Calu3 (cell line): ENCODE measurements around the gene PNKP. TPM values are rescaled to one million over a fixed set of nuclear protein-coding genes. Genes with fewer than 3 reads are reported as not detected.
A peak's percentile ranks its signal among the peaks of the same experiment; 100 is the strongest.

Experiments used
- BruUV-seq: library from RNA; stranded (reverse); fragments of 400-500 nt; replicated peaks from 2 replicates; lab custom pipeline; 2021; lab: Mats Ljungman, UMichigan
- CTCF ChIA-PET: fragments of 300-600 bp; sonication (Branson Sonifier 250); formaldehyde crosslinking; loops from one replicate; lab custom pipeline; 2022; ENCODE audit warnings: antibody characterized with exemption; lab: Charles Lee
- DNase-seq: peaks from one replicate; pipeline ENCODE4 v3.0.0; 2022
- H3K27ac Mint-ChIP-seq: one replicate; pipeline ENCODE4 v1.8.0; 2022; ENCODE audit warnings: mixed read lengths; ENCODE audit not compliant: unreplicated experiment
- H3K27me3 Mint-ChIP-seq: one replicate; pipeline ENCODE4 v1.8.0; 2022; ENCODE audit warnings: mixed read lengths; ENCODE audit not compliant: unreplicated experiment
- H3K36me3 Mint-ChIP-seq: one replicate; pipeline ENCODE4 v1.8.0; 2022; ENCODE audit warnings: mild to moderate bottlenecking, moderate library complexity, mixed read lengths; ENCODE audit not compliant: insufficient read depth, unreplicated experiment
- H3K4me1 Mint-ChIP-seq: one replicate; pipeline ENCODE4 v1.8.0; 2022; ENCODE audit warnings: mild to moderate bottlenecking, low read depth, mixed read lengths; ENCODE audit not compliant: unreplicated experiment
- H3K4me3 Mint-ChIP-seq: one replicate; pipeline ENCODE4 v1.8.0; 2022; ENCODE audit warnings: mild to moderate bottlenecking, low read depth, moderate library complexity, mixed read lengths; ENCODE audit not compliant: unreplicated experiment
- H3K9me3 Mint-ChIP-seq: one replicate; pipeline ENCODE4 v1.8.0; 2022; ENCODE audit warnings: low read depth, mixed read lengths; ENCODE audit not compliant: unreplicated experiment
- CTCF ChIP-seq: fragments of 200-600 bp; IDR thresholded peaks from one replicate; pipeline ENCODE4 v1.8.0; 2022; ENCODE audit warnings: antibody characterized with exemption; ENCODE audit not compliant: unreplicated experiment
- intact Hi-C: fragments of 100-400 bp; cut with micrococcal nuclease; formaldehyde crosslinking; loops from one replicate; pipeline ENCODE4 v1.10.0; 2022; ENCODE audit not compliant: unreplicated experiment
- total RNA-seq: library from RNA; stranded (reverse); gene quantifications from 2 replicates; pipeline ENCODE4 v1.2.3, GENCODE V29; 2022

The PNKP gene
- total RNA-seq, 1 experiment from 2014 or later = 189 TPM

GRCh38 chr19:49816590-49816989 is 50.8 kb downstream of the PNKP start:
- peaks cover 44% of the 10 kb centered on the region for H3K36me3 Mint-ChIP-seq
- no peak overlapping the region for H3K4me3 Mint-ChIP-seq
- no peaks in the 10 kb centered on the region for H3K9me3 Mint-ChIP-seq
- no peak for TF ChIP-seq CTCF
- intact Hi-C loops = no loop called here
- no peak for DNase-seq
- BruUV-seq = no TSS peak
- peaks cover 23% of the 10 kb centered on the region for H3K4me1 Mint-ChIP-seq
- CTCF ChIA-PET = no interaction called here
- H3K27ac Mint-ChIP-seq = peak overlapping the region; percentile 99
- H3K27me3 Mint-ChIP-seq = no peaks in the 10 kb centered on the region

- DNase-seq = no peak
- peak overlapping the region; percentile 81 for H3K27ac Mint-ChIP-seq
- peaks cover 35% of the 10 kb centered on the region for H3K36me3 Mint-ChIP-seq
- intact Hi-C loops = no loop called here
- peak overlapping the region; percentile 76 for H3K4me3 Mint-ChIP-seq
- TF ChIP-seq CTCF = no peak
- no peaks in the 10 kb centered on the region for H3K9me3 Mint-ChIP-seq
- peaks cover 12% of the 10 kb centered on the region for H3K4me1 Mint-ChIP-seq
- CTCF ChIA-PET = interaction anchor here (1.3 kb wide), 1 partner anchor 54 kb away, joined by 3 read pairs; no protein-coding TSS in a partner anchor
- H3K27me3 Mint-ChIP-seq = no peaks in the 10 kb centered on the region
- BruUV-seq = no TSS peak
Observed at GRCh38 chr19:49814010-49814409, 53.4 kb downstream of the PNKP start.

GRCh38 chr19:49812997-49813861 is 54.1 kb downstream of the PNKP start, which contains the start of gene FUZ:
FUZ (minus strand) TSS chr19:49813292; CDS start chr19:49813106, 186 bp downstream.
- H3K4me1 Mint-ChIP-seq = peaks cover 9% of the 10 kb centered on the region
- intact Hi-C loops = no loop called here
- BruUV-seq = TSS peak; percentile 64
- CTCF ChIA-PET = interaction anchor here (0.6 to 1.3 kb wide), 4 partner anchors 55 to 402 kb away, joined by 3 to 5 read pairs (median 3); no protein-coding TSS in a partner anchor
- DNase-seq = peak; percentile 93
- no peak for TF ChIP-seq CTCF
- H3K27ac Mint-ChIP-seq = peak within 1 kb of the TSS; percentile 81
- no peaks in the 10 kb centered on the region for H3K27me3 Mint-ChIP-seq
- H3K9me3 Mint-ChIP-seq = no peaks in the 10 kb centered on the region
- H3K36me3 Mint-ChIP-seq = peaks cover 35% of the 10 kb centered on the region
- H3K4me3 Mint-ChIP-seq = peak within 1 kb of the TSS; percentile 76

GRCh38 chr19:49812452-49812996 is 54.9 kb downstream of the PNKP start:
- peak overlapping the region; percentile 81 for H3K27ac Mint-ChIP-seq
- DNase-seq = no peak
- H3K9me3 Mint-ChIP-seq = no peaks in the 10 kb centered on the region
- CTCF ChIA-PET = interaction anchor here (0.6 to 1.3 kb wide), 3 partner anchors 55 to 402 kb away, joined by 3 to 5 read pairs (median 3); no protein-coding TSS in a partner anchor
- H3K27me3 Mint-ChIP-seq = no peaks in the 10 kb centered on the region
- H3K4me1 Mint-ChIP-seq = peaks cover 9% of the 10 kb centered on the region
- intact Hi-C loops = no loop called here
- peak overlapping the region; percentile 76 for H3K4me3 Mint-ChIP-seq
- TF ChIP-seq CTCF = no peak
- no TSS peak for BruUV-seq
- peaks cover 28% of the 10 kb centered on the region for H3K36me3 Mint-ChIP-seq
